ENCODE results near the gene IGFN1.

DNA sequence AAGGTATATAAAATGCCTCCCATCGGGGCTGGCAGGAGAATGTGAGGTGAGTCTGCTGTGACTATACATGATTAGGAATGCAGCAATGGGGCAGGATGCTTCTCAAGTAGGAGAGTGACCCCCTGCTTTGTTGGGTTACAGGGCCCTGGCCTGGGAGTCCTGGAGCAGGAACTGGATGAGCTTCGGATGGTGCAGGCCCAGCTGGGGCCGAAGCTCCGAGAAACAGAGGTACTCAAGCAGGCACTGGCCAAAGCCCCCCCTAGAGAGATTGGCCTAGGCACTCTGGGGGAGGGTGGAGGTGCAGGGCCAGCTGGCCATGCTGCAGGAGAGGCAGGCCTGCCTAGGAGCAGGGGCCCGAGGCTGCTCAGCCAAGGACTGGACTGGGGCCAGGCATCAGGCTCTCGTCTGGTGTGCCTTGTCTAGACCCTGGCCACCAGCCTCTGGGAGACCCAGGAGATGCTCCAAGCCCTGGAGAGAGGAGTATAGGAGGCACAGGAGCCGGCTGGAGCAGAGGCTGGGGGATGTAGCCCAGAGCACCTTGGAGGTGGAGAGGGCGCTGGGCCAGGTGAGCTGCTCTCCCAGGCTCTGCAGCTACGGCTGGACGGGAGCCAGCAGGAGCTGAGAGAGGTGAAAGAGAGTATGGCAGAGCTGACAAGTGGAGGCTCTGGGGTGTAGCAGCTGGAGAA, 59.8 kb downstream of the IGFN1 start:
- TF ChIP-seq ZNF274 (IDR thresholded peaks at IDR 0.05; ENCODE audit: low read depth, low read length) (no peak), YY1 (IDR thresholded peaks at IDR 0.05; ENCODE audit: insufficient read depth, insufficient read length) (no peak)
